Colonic mucosa (tissue), 4 donors: ENCODE measurements around the gene C19orf38. TPM values are rescaled to one million over a fixed set of nuclear protein-coding genes. Genes with fewer than 3 reads are reported as not detected.
A peak's percentile ranks its signal among the peaks of the same experiment; 100 is the strongest.

Experiments
- DNase-seq: peaks from one replicate; pipeline ENCODE4 v3.0.0-alpha.2; 2020
- H3K27ac ChIP-seq: fragments of 200-600 bp; one replicate; pipeline ENCODE4 v1.8.0; 2021
- H3K27me3 ChIP-seq: fragments of 200-600 bp; one replicate; pipeline ENCODE4 v1.8.0; 2021
- H3K36me3 ChIP-seq: fragments of 200-600 bp; one replicate; pipeline ENCODE4 v1.8.0; 2021
- H3K4me1 ChIP-seq: fragments of 200-600 bp; one replicate; pipeline ENCODE4 v1.8.0; 2021; ENCODE audit warnings: mild to moderate bottlenecking
- H3K4me3 ChIP-seq: fragments of 200-600 bp; one replicate; pipeline ENCODE4 v1.8.0; 2021
- H3K9ac ChIP-seq, 2 donors: one replicate each; pipeline ENCODE4 v1.7.0; 2013; ENCODE audit warnings: control low read depth in 2 of 2, low read depth in 2 of 2, low read length in 2 of 2
- H3K9me3 ChIP-seq: fragments of 200-600 bp; one replicate; pipeline ENCODE4 v1.8.0; 2021
- CTCF ChIP-seq: fragments of 200-600 bp; IDR thresholded peaks from one replicate; pipeline ENCODE4 v1.8.0; 2022; ENCODE audit warnings: antibody characterized with exemption, mild to moderate bottlenecking
- intact Hi-C: fragments of 100-400 bp; cut with DNase I; formaldehyde crosslinking; loops from one replicate; pipeline ENCODE4 v1.14.1; 2022
- total RNA-seq, 2 donors: library from RNA; stranded (reverse); fragmentation: NEBNext Ultra II Directional in 1 of 2; extraction: Animal tissue kit (Norgen Biotek cat#: 25700) in 1 of 2; gene quantifications; one replicate each; pipeline ENCODE4 v1.2.1, GENCODE V29; 2021
- donor health status: healthy.
- donor health status: DM: no; HTN: no; CAD: no.
- donor health status: DM: no; HTN: no; CAD: no.

The C19orf38 gene
- total RNA-seq, 2 donors from 2014 or later, result 0.77 to 1.5 TPM

- no peak overlapping the region for H3K4me3 ChIP-seq
- no peaks in the 10 kb centered on the region for H3K9me3 ChIP-seq
- H3K9ac ChIP-seq, result no peak overlapping the region
- peaks cover 42% of the 10 kb centered on the region for H3K36me3 ChIP-seq
- DNase-seq, result no peak
- no peak for TF ChIP-seq CTCF
- no peak overlapping the region for H3K27ac ChIP-seq
- H3K4me1 ChIP-seq, result no peaks in the 10 kb centered on the region
- intact Hi-C loops, result no loop called here
- no peaks in the 10 kb centered on the region for H3K27me3 ChIP-seq
Measured at GRCh38 chr19:10805758-10806247, 42.4 kb upstream of the C19orf38 start.

- Histone ChIP-seq H3K9ac (no peak overlapping the region), H3K9me3 (no peaks in the 10 kb centered on the region), H3K36me3 (peaks cover 37% of the 10 kb centered on the region), H3K27ac (peak overlapping the region; percentile 15), H3K4me3 (no peak overlapping the region), H3K27me3 (no peaks in the 10 kb centered on the region), H3K4me1 (no peaks in the 10 kb centered on the region)
- no peak for TF ChIP-seq CTCF
- intact Hi-C loops, result no loop called here
- no peak for DNase-seq
Measured at GRCh38 chr19:10808937-10809649, 39.1 kb upstream of the C19orf38 start.

- intact Hi-C loops, result no loop called here
- Histone ChIP-seq H3K36me3 (peaks cover 30% of the 10 kb centered on the region), H3K27me3 (no peaks in the 10 kb centered on the region), H3K27ac (peak overlapping the region; percentile 15), H3K4me3 (no peak overlapping the region), H3K9ac (no peak overlapping the region), H3K4me1 (no peaks in the 10 kb centered on the region), H3K9me3 (no peaks in the 10 kb centered on the region)
- TF ChIP-seq CTCF, result no peak
- DNase-seq, result no peak
Measured at GRCh38 chr19:10809651-10810285, 38.4 kb upstream of the C19orf38 start.

DNA sequence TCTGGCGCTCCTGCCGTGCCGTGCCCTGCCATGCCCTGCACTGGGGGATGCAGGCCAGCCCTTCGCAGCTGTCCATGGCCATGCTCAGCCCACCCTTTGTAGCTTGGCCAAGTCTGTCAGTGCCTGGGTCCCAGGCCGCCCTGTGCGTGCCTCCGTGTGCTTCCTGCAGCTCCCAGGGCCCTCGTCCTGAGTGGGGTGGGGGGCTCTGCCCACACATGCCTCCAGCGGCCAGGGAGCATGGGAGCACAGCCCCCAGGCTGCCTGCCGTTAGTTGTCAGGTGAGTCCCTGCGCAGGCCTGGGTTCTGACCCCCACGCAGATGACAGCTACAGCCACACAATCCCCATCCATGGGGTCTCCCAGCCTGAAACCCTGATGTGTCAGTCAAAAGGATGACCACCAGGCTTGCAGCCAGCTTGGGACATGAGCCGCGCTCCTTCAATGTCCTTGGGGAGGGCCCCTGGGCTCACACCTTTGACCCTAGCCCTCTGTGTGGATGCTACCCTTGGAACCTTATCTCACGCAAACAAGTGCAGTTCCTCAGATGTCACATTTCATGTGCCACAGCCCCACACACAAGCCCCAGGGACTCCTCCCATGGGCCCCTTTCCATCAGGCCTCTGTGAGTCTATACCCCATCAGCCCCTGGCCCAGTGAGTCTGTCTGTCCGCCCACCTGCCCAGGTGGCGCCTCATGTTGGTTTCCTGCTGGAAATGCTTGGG is 36.7 kb upstream of the C19orf38 start:
- H3K9me3 ChIP-seq, result no peaks in the 10 kb centered on the region
- H3K4me3 ChIP-seq, result no peak overlapping the region
- intact Hi-C loops, result no loop called here
- no peak for TF ChIP-seq CTCF
- H3K27me3 ChIP-seq, result no peaks in the 10 kb centered on the region
- H3K36me3 ChIP-seq, result peaks cover 19% of the 10 kb centered on the region
- no peak overlapping the region for H3K27ac ChIP-seq
- no peak for DNase-seq
- H3K9ac ChIP-seq, result peak overlapping the region in 1 of 2 donors; percentile 18
- H3K4me1 ChIP-seq, result no peaks in the 10 kb centered on the region

DNA sequence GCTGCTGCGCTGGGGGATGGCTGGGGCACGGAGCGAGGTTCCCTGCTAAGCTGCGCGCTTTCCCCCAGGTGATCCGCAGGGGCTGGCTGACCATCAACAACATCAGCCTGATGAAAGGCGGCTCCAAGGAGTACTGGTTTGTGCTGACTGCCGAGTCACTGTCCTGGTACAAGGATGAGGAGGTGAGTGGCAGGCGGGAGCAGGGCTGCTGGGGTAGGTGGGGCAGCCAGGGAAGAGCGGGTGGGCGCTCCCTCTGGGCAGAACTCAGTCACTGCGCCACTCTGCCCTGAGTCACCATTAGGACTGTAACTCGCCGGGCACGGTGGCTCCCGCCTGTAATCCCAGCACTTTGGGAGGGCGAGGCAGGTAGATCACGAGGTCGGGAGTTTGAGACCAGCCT is 36.0 kb upstream of the C19orf38 start:
- peaks cover 19% of the 10 kb centered on the region for H3K36me3 ChIP-seq
- no peak overlapping the region for H3K27ac ChIP-seq
- H3K27me3 ChIP-seq, result no peaks in the 10 kb centered on the region
- DNase-seq, result no peak
- no peak for TF ChIP-seq CTCF
- no peak overlapping the region for H3K4me3 ChIP-seq
- H3K9ac ChIP-seq, result no peak overlapping the region
- H3K9me3 ChIP-seq, result no peaks in the 10 kb centered on the region
- no peaks in the 10 kb centered on the region for H3K4me1 ChIP-seq
- intact Hi-C loops, result no loop called here
